H9 (cell line): ENCODE data around the gene PIP4K2A. TPM values are rescaled to one million over a fixed set of nuclear protein-coding genes. Genes with fewer than 3 reads are reported as not detected.

Experiments used
- DNase-seq: peaks from one replicate; pipeline ENCODE4 v3.0.0-alpha.2; 2017
- H2AFZ ChIP-seq: one replicate; pipeline ENCODE4 v1.6.1; 2013; ENCODE audit warnings: mild to moderate bottlenecking, low read length, control low read depth, moderate library complexity
- H2AK5ac ChIP-seq: 2 replicates; pipeline ENCODE4 v1.6.1; 2013; ENCODE audit warnings: low read length, control low read depth, mixed read lengths; ENCODE audit not compliant: insufficient read length
- H2BK120ac ChIP-seq: one replicate; pipeline ENCODE4 v1.6.1; 2013; ENCODE audit warnings: low read depth, mild to moderate bottlenecking, low read length, control low read depth, inconsistent platforms; ENCODE audit not compliant: poor library complexity, severe bottlenecking
- H2BK12ac ChIP-seq: 2 replicates; pipeline ENCODE4 v1.6.1; 2013; ENCODE audit warnings: low read length, control low read depth, mixed read lengths, low read depth; ENCODE audit not compliant: insufficient read length
- H2BK15ac ChIP-seq: 2 replicates; pipeline ENCODE4 v1.6.1; 2013; ENCODE audit warnings: low read depth, low read length, control low read depth
- H2BK20ac ChIP-seq: one replicate; pipeline ENCODE4 v1.6.1; 2013; ENCODE audit warnings: low read depth, mild to moderate bottlenecking, low read length, control low read depth, inconsistent platforms; ENCODE audit not compliant: poor library complexity, severe bottlenecking
- H2BK5ac ChIP-seq: 2 replicates; pipeline ENCODE4 v1.6.1; 2013; ENCODE audit warnings: low read length, control low read depth, mixed read lengths; ENCODE audit not compliant: insufficient read length
- H3K14ac ChIP-seq: 2 replicates; pipeline ENCODE4 v1.6.1; 2013; ENCODE audit warnings: low read length, control low read depth; ENCODE audit not compliant: insufficient read depth
- H3K18ac ChIP-seq: 2 replicates; pipeline ENCODE4 v1.6.1; 2013; ENCODE audit warnings: low read depth, mild to moderate bottlenecking, mixed read lengths, low read length, control low read depth; ENCODE audit not compliant: insufficient read length
- H3K23ac ChIP-seq: 2 replicates; pipeline ENCODE4 v1.6.1; 2013; ENCODE audit warnings: low read length, control low read depth, mixed read lengths, low read depth; ENCODE audit not compliant: insufficient read length
- H3K23me2 ChIP-seq: 2 replicates; pipeline ENCODE4 v1.6.1; 2013; ENCODE audit warnings: low read depth, mild to moderate bottlenecking, mixed read lengths, low read length, control low read depth; ENCODE audit not compliant: insufficient read length, poor library complexity, severe bottlenecking
- H3K27ac ChIP-seq: 2 replicates; pipeline ENCODE4 v1.5.1; 2013; ENCODE audit warnings: low read length, control low read depth, mixed read lengths, low read depth; ENCODE audit not compliant: insufficient read length
- H3K27me3 ChIP-seq: 2 replicates; pipeline ENCODE4 v1.6.1; 2013; ENCODE audit warnings: low read length, control low read depth, inconsistent platforms; ENCODE audit not compliant: insufficient read depth
- H3K4ac ChIP-seq: 2 replicates; pipeline ENCODE4 v1.6.1; 2013; ENCODE audit warnings: low read depth, mild to moderate bottlenecking, control low read depth, inconsistent platforms, low read length, moderate library complexity
- H3K4me1 ChIP-seq: 2 replicates; pipeline ENCODE4 v1.6.1; 2013; ENCODE audit warnings: low read length, control low read depth, inconsistent platforms; ENCODE audit not compliant: insufficient read depth
- H3K4me2 ChIP-seq: 2 replicates; pipeline ENCODE4 v1.6.1; 2013; ENCODE audit warnings: low read length, control low read depth, mixed read lengths; ENCODE audit not compliant: insufficient read length, insufficient read depth
- H3K56ac ChIP-seq: 2 replicates; pipeline ENCODE4 v1.6.1; 2013; ENCODE audit warnings: low read depth, mild to moderate bottlenecking, mixed read lengths, low read length, control low read depth; ENCODE audit not compliant: insufficient read length
- H3K79me1 ChIP-seq: 2 replicates; pipeline ENCODE4 v1.6.1; 2013; ENCODE audit warnings: low read depth, mild to moderate bottlenecking, moderate library complexity, low read length, control low read depth, inconsistent platforms; ENCODE audit not compliant: insufficient read depth, poor library complexity, severe bottlenecking
- H3K79me2 ChIP-seq: 2 replicates; pipeline ENCODE4 v1.6.1; 2013; ENCODE audit warnings: low read length, control low read depth, inconsistent platforms; ENCODE audit not compliant: insufficient read depth
- H3K9ac ChIP-seq: 2 replicates; pipeline ENCODE4 v1.6.1; 2013; ENCODE audit warnings: low read length, control low read depth, mixed read lengths; ENCODE audit not compliant: insufficient read length; ENCODE audit errors: extremely low read depth
- H3K9me3 ChIP-seq: one replicate; pipeline ENCODE4 v1.6.1; 2013; ENCODE audit warnings: low read depth, low read length, inconsistent platforms; ENCODE audit not compliant: control insufficient read depth
- H3T11ph ChIP-seq: one replicate; pipeline ENCODE4 v1.6.1; 2013; ENCODE audit warnings: mild to moderate bottlenecking, low read length, control low read depth, inconsistent platforms
- H4K20me1 ChIP-seq: one replicate; pipeline ENCODE4 v1.6.1; 2013; ENCODE audit not compliant: control insufficient read depth, insufficient read length, insufficient read depth
- H4K5ac ChIP-seq: 2 replicates; pipeline ENCODE4 v1.6.1; 2013; ENCODE audit warnings: low read depth, mild to moderate bottlenecking, mixed read lengths, low read length, control low read depth; ENCODE audit not compliant: insufficient read length
- H4K8ac ChIP-seq: replicated peaks from 2 replicates; pipeline ENCODE4 v1.6.1; 2013; ENCODE audit warnings: low read length, control low read depth, mixed read lengths, low read depth; ENCODE audit not compliant: insufficient read length
- H4K91ac ChIP-seq: 2 replicates; pipeline ENCODE4 v1.6.1; 2013; ENCODE audit warnings: low read depth, mild to moderate bottlenecking, moderate library complexity, mixed read lengths, low read length, control low read depth; ENCODE audit not compliant: insufficient read length
- H3K27ac Mint-ChIP-seq, 3 experiments: 2 replicates in 2 of 3; 3 replicates in 1 of 3; pipeline ENCODE4 v1.8.0; 2020 to 2021; ENCODE audit warnings: mixed read lengths in 3 of 3, mild to moderate bottlenecking in 1 of 3, moderate library complexity in 1 of 3
- H3K27me3 Mint-ChIP-seq: 2 replicates; pipeline ENCODE4 v1.8.0; 2021; ENCODE audit warnings: low read depth, mild to moderate bottlenecking, moderate library complexity, mixed read lengths
- H3K36me3 Mint-ChIP-seq, 3 experiments: 2 replicates in 2 of 3; 3 replicates in 1 of 3; pipeline ENCODE4 v1.8.0; 2020 to 2021; ENCODE audit warnings: low read depth in 3 of 3, mixed read lengths in 3 of 3; ENCODE audit not compliant: insufficient read depth in 1 of 3
- H3K4me1 Mint-ChIP-seq, 2 experiments: 2 replicates each; pipeline ENCODE4 v1.8.0; 2020; ENCODE audit warnings: mixed read lengths in 2 of 2
- H3K4me3 Mint-ChIP-seq, 2 experiments: 2 replicates in 1 of 2; 3 replicates in 1 of 2; pipeline ENCODE4 v1.8.0; 2020 to 2021; ENCODE audit warnings: mild to moderate bottlenecking in 2 of 2, mixed read lengths in 2 of 2, moderate library complexity in 1 of 2
- H3K9me3 Mint-ChIP-seq, 2 experiments: 2 replicates in 1 of 2; 3 replicates in 1 of 2; pipeline ENCODE4 v1.8.0; 2020; ENCODE audit warnings: mild to moderate bottlenecking in 2 of 2, mixed read lengths in 2 of 2, moderate library complexity in 1 of 2
- WGBS: extraction: QIAGEN DNeasy Blood & Tissue Kit; methylation state at CpG from one replicate; pipeline ENCODE4 v1.1.7; 2013; ENCODE audit warnings: missing lambda C conversion rate, low lambda C conversion rate, mixed read lengths; ENCODE audit not compliant: insufficient read length; ENCODE audit errors: extremely low coverage; 5-methylcytosine and 5-hydroxymethylcytosine counted together
- total RNA-seq: library from RNA; stranded (reverse); gene quantifications from 2 replicates; pipeline ENCODE4 v1.2.1, GENCODE V29; 2021
- TF ChIP-seq, protein P1 (sequence below): fragments of 200-600 bp; sonication (generic); conservative IDR thresholded peaks from 3 replicates; pipeline ENCODE4 v1.8.0; 2021; ENCODE audit warnings: antibody characterized with exemption, mild to moderate bottlenecking

Gene PIP4K2A
- total RNA-seq, 1 experiment from 2014 or later, result 33.6 TPM

GRCh38 chr10:22603581-22603980 is 110.8 kb downstream of the PIP4K2A start:
- H4K5ac ChIP-seq, result no peak overlapping the region
- TF ChIP-seq, protein P1, sequence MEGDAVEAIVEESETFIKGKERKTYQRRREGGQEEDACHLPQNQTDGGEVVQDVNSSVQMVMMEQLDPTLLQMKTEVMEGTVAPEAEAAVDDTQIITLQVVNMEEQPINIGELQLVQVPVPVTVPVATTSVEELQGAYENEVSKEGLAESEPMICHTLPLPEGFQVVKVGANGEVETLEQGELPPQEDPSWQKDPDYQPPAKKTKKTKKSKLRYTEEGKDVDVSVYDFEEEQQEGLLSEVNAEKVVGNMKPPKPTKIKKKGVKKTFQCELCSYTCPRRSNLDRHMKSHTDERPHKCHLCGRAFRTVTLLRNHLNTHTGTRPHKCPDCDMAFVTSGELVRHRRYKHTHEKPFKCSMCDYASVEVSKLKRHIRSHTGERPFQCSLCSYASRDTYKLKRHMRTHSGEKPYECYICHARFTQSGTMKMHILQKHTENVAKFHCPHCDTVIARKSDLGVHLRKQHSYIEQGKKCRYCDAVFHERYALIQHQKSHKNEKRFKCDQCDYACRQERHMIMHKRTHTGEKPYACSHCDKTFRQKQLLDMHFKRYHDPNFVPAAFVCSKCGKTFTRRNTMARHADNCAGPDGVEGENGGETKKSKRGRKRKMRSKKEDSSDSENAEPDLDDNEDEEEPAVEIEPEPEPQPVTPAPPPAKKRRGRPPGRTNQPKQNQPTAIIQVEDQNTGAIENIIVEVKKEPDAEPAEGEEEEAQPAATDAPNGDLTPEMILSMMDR, result no peak
- H3T11ph ChIP-seq, result no peak overlapping the region
- peaks cover 1% of the 10 kb centered on the region; the same call in 1 of the 2 replicates for H3K27me3 ChIP-seq
- Mint-ChIP-seq H3K27ac (peak overlapping the region in 1 of 3 experiments; percentile 16; a peak in 1 of 7 replicates), H3K27me3 (no peaks in the 10 kb centered on the region), H3K4me3 (no peak overlapping the region), H3K9me3 (no peaks in the 10 kb centered on the region), H3K36me3 (peaks cover 7 to 19% (median 12%) of the 10 kb centered on the region in 3 experiments; a peak in 6 of 7 replicates), H3K4me1 (peaks cover 6 to 15% of the 10 kb centered on the region in 2 experiments; a peak in 3 of 4 replicates)
- H2BK12ac ChIP-seq, result no peak overlapping the region
- H2BK120ac ChIP-seq, result no peak overlapping the region
- no peak overlapping the region for H2BK5ac ChIP-seq
- no peak overlapping the region for H3K23ac ChIP-seq
- H4K20me1 ChIP-seq, result no peaks in the 10 kb centered on the region
- no peaks in the 10 kb centered on the region for H3K79me2 ChIP-seq
- no peak overlapping the region for H4K91ac ChIP-seq
- no peak for DNase-seq
- no CpG with 5 or more reads among the region's 3 CpGs for WGBS
- no peak overlapping the region for H4K8ac ChIP-seq
- H3K4ac ChIP-seq, result no peak overlapping the region
- H2AK5ac ChIP-seq, result no peak overlapping the region
- H3K9ac ChIP-seq, result no peak overlapping the region
- H3K27ac ChIP-seq, result no peak overlapping the region
- no peak overlapping the region for H3K56ac ChIP-seq
- H3K9me3 ChIP-seq, result no peaks in the 10 kb centered on the region
- no peak overlapping the region for H3K4me2 ChIP-seq
- H3K79me1 ChIP-seq, result no peaks in the 10 kb centered on the region
- H3K18ac ChIP-seq, result no peak overlapping the region
- H3K4me1 ChIP-seq, result no peaks in the 10 kb centered on the region
- no peak overlapping the region for H2AFZ ChIP-seq
- no peaks in the 10 kb centered on the region for H3K23me2 ChIP-seq
- H2BK15ac ChIP-seq, result no peak overlapping the region
- H3K14ac ChIP-seq, result no peak overlapping the region
- no peak overlapping the region for H2BK20ac ChIP-seq
